Dermis blood vessel endothelial cell (primary cell): ENCODE measurements around the gene ZNF516. TPM values are rescaled to one million over a fixed set of nuclear protein-coding genes. Genes with fewer than 3 reads are reported as not detected.

Experiments
- DNase-seq: peaks from one replicate; pipeline ENCODE4 v3.0.0; 2010
- total RNA-seq: library from RNA; depleted of rRNA; stranded (reverse); fragments of >200 nt; gene quantifications from 2 replicates; pipeline ENCODE4 v1.2.3, GENCODE V29; 2014

The ZNF516 gene
- total RNA-seq, 1 donor from 2014 or later, result 12.3 TPM

- no peak for DNase-seq
These were observed 133.8 kb downstream of the ZNF516 start for GRCh38 chr18:76361219-76361618.

GRCh38 chr18:76359909-76360308 lies 135.1 kb downstream of the ZNF516 start:
- no peak for DNase-seq

GRCh38 chr18:76358774-76359173 lies 136.3 kb downstream of the ZNF516 start:
- no peak for DNase-seq

GRCh38 chr18:76357585-76358260 lies 137.3 kb downstream of the ZNF516 start:
- no peak for DNase-seq

- no peak for DNase-seq
These were observed 137.9 kb downstream of the ZNF516 start for GRCh38 chr18:76357174-76357573.

GRCh38 chr18:76356666-76357065 lies 138.4 kb downstream of the ZNF516 start:
- no peak for DNase-seq

GRCh38 chr18:76354348-76354747 lies 140.7 kb downstream of the ZNF516 start:
- peak; percentile 48 for DNase-seq

- DNase-seq, result no peak
These were observed 141.5 kb downstream of the ZNF516 start for GRCh38 chr18:76353500-76353899.

GRCh38 chr18:76353046-76353445 lies 142.0 kb downstream of the ZNF516 start:
- no peak for DNase-seq

GRCh38 chr18:76351961-76352581 lies 143.0 kb downstream of the ZNF516 start:
- DNase-seq, result peak; percentile 41

GRCh38 chr18:76350134-76351025 lies 144.7 kb downstream of the ZNF516 start:
- DNase-seq, result no peak

- DNase-seq, result peak; percentile 82
These were observed 145.9 kb downstream of the ZNF516 start for GRCh38 chr18:76349067-76349715.

- no peak for DNase-seq
These were observed 146.6 kb downstream of the ZNF516 start for GRCh38 chr18:76348267-76349066.

GRCh38 chr18:76347341-76347740 lies 147.7 kb downstream of the ZNF516 start:
- DNase-seq, result no peak

GRCh38 chr18:76346490-76347130 lies 148.4 kb downstream of the ZNF516 start:
- no peak for DNase-seq

GRCh38 chr18:76345901-76346300 lies 149.1 kb downstream of the ZNF516 start:
- DNase-seq, result no peak

GRCh38 chr18:76343938-76344569 lies 151.0 kb downstream of the ZNF516 start:
- DNase-seq, result no peak

- no peak for DNase-seq
These were observed 154.6 kb downstream of the ZNF516 start for GRCh38 chr18:76340410-76340809.

GRCh38 chr18:76339246-76339620 lies 155.8 kb downstream of the ZNF516 start:
- no peak for DNase-seq

GRCh38 chr18:76338619-76339245 lies 156.3 kb downstream of the ZNF516 start:
- no peak for DNase-seq

GRCh38 chr18:76338088-76338487 lies 157.0 kb downstream of the ZNF516 start:
- no peak for DNase-seq
